Fibroblast of lung (primary cell): ENCODE measurements around the gene ERGIC3. TPM values are rescaled to one million over a fixed set of nuclear protein-coding genes. Genes with fewer than 3 reads are reported as not detected.

ENCODE experiments used
- DNase-seq, 2 donors: peaks; one replicate each; pipeline versions ENCODE4 v3.0.0 to v3.0.0-alpha.2; 2010; ENCODE audit warnings: low read depth in 2 of 2
- H2AFZ ChIP-seq: 2 replicates; pipeline ENCODE4 v1.5.1; 2012; ENCODE audit warnings: low read length, control low read depth, inconsistent platforms
- H3K27ac ChIP-seq: 2 replicates; pipeline ENCODE4 v1.5.1; 2011; ENCODE audit warnings: low read length, control low read depth; ENCODE audit not compliant: insufficient read depth
- H3K27me3 ChIP-seq: 2 replicates; pipeline ENCODE4 v1.5.1; 2011; ENCODE audit warnings: mild to moderate bottlenecking, low read length; ENCODE audit not compliant: control insufficient read depth, insufficient read depth
- H3K36me3 ChIP-seq: 2 replicates; pipeline ENCODE4 v1.5.1; 2011; ENCODE audit warnings: low read length; ENCODE audit not compliant: control insufficient read depth, insufficient read depth
- H3K4me1 ChIP-seq: 2 replicates; pipeline ENCODE4 v1.5.1; 2011; ENCODE audit warnings: low read length; ENCODE audit not compliant: control insufficient read depth, insufficient read depth; ENCODE audit errors: extremely low read depth
- H3K4me2 ChIP-seq: 2 replicates; pipeline ENCODE4 v1.5.1; 2011; ENCODE audit warnings: low read length, control low read depth; ENCODE audit not compliant: insufficient read depth; ENCODE audit errors: extremely low read depth
- H3K4me3 ChIP-seq, 4 experiments: fragments of 200-600 bp in 1 of 4; sonication (generic) in 1 of 4; replicated peaks in 1 of 4; 2 replicates each; pipeline ENCODE4 v1.5.1; 2011 to 2016; ENCODE audit warnings: low read length in 4 of 4, low read depth in 3 of 4, mild to moderate bottlenecking in 3 of 4, control low read depth in 2 of 4, inconsistent platforms in 1 of 4, mixed read lengths in 1 of 4; ENCODE audit not compliant: insufficient read depth in 1 of 4; ENCODE audit errors: control extremely low read depth in 1 of 4
- H3K79me2 ChIP-seq: 2 replicates; pipeline ENCODE4 v1.5.1; 2012; ENCODE audit warnings: mild to moderate bottlenecking, low read length, inconsistent platforms; ENCODE audit not compliant: control insufficient read depth, insufficient read depth
- H3K9ac ChIP-seq: 2 replicates; pipeline ENCODE4 v1.5.1; 2011; ENCODE audit warnings: mild to moderate bottlenecking, low read length, control low read depth; ENCODE audit not compliant: insufficient read depth
- H3K9me3 ChIP-seq: 2 replicates; pipeline ENCODE4 v1.5.1; 2012; ENCODE audit warnings: low read depth, low read length; ENCODE audit not compliant: control insufficient read depth, insufficient read depth
- H4K20me1 ChIP-seq: 2 replicates; pipeline ENCODE4 v1.5.1; 2011; ENCODE audit warnings: low read length; ENCODE audit not compliant: control insufficient read depth, insufficient read depth; ENCODE audit errors: extremely low read depth
- CTCF ChIP-seq, 2 donors: IDR thresholded peaks in 1 of 2; conservative IDR thresholded peaks in 1 of 2; 1 replicate in 1 of 2; 2 replicates in 1 of 2; pipeline ENCODE4 v1.5.1; 2011 to 2012; ENCODE audit warnings: low read length in 2 of 2, control low read depth in 1 of 2, inconsistent platforms in 1 of 2, low read depth in 1 of 2, mild to moderate bottlenecking in 1 of 2
- EZH2 ChIP-seq: IDR thresholded peaks from 2 replicates; pipeline ENCODE4 v1.5.1; 2012; ENCODE audit warnings: low read length, control low read depth, mild to moderate bottlenecking; ENCODE audit errors: missing control alignments
- polyA plus RNA-seq, 2 donors: library from polyadenylated mRNA; depleted of rRNA in 1 of 2; stranded (reverse) in 1 of 2; unstranded in 1 of 2; fragments of >200 nt; gene quantifications; 2 replicates each; pipeline ENCODE4 v1.2.1, GENCODE V29; 2011 to 2012; ENCODE audit warnings: missing spikeins in 1 of 2
- total RNA-seq: library from RNA; depleted of rRNA; stranded (reverse); fragments of >200 nt; gene quantifications from 2 replicates; pipeline ENCODE4 v1.2.1, GENCODE V29; 2014

The ERGIC3 gene
- total and polyA plus RNA-seq, 2 donors (not counting 1 experiment from before 2014, with no cell fraction given) = 335 to 355 TPM

DNA sequence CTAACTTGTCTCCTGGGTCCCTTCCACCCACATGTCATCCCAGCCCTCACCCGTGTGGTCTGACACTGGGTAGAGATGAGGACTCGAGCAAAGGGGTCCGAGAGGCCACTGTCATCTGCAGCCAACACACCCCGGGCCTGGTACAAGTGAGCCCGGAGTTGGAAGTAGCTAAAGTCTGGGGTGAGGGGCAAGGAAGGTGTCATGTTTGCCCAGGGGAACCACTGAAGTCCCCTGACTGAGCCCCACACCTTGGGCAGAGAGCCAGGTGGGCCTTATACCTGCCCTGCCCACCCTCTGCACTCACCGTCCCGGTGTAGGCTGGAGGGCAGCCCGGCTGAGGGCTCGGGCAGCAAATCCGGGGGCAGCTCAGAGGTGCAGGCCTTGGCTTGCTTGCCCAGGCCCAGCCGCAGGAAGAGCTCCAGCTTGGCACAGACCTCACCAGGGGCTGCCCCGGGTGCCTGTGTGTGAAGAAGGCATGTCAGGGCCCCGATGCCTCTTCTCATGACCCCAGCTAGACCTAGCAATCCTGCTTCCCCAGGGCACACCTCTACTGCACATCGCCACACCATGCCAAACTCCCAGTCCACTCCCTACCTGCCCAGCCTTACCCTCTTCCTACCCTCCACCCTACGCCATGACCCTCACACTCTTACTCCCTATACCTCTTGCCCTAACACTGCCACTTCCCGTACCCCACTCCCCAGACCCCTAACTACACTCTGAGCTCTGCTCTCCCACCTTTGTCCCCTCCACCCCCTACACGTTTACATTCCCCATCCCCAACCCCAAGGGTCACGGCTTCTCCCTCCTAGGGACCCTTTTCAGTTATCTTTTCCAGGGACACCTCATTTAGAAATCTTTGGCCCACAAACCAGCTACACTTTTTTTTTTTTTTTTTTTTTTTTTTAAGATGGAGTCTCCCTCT, 42.0 kb downstream of the ERGIC3 start:
- Histone ChIP-seq H3K36me3 (no peaks in the 10 kb centered on the region), H3K9ac (no peak overlapping the region), H3K4me1 (no peaks in the 10 kb centered on the region), H2AFZ (no peak overlapping the region), H3K4me2 (no peak overlapping the region), H3K27me3 (peaks cover 2% of the 10 kb centered on the region), H4K20me1 (no peaks in the 10 kb centered on the region), H3K27ac (no peak overlapping the region), H3K4me3 (no peak overlapping the region), H3K79me2 (no peaks in the 10 kb centered on the region), H3K9me3 (no peaks in the 10 kb centered on the region)
- TF ChIP-seq CTCF (conservative IDR thresholded peaks at IDR 0.05 in 1 of 2, IDR thresholded peaks at IDR 0.05 in 1 of 2; ENCODE audit: low read depth in 1 of 2, low read length in 2 of 2) = no peak
- TF ChIP-seq EZH2 = no peak
- DNase-seq = no peak

- no peak overlapping the region for H2AFZ ChIP-seq
- no peak overlapping the region for H3K9ac ChIP-seq
- no peaks in the 10 kb centered on the region for H3K36me3 ChIP-seq
- no peaks in the 10 kb centered on the region for H3K79me2 ChIP-seq
- H3K9me3 ChIP-seq = no peaks in the 10 kb centered on the region
- H3K27ac ChIP-seq = no peak overlapping the region
- H3K27me3 ChIP-seq = no peaks in the 10 kb centered on the region
- H3K4me3 ChIP-seq = no peak overlapping the region
- H4K20me1 ChIP-seq = no peaks in the 10 kb centered on the region
- H3K4me1 ChIP-seq = no peaks in the 10 kb centered on the region
- DNase-seq = no peak
- TF ChIP-seq EZH2 (no peak), CTCF (conservative IDR thresholded peaks at IDR 0.05 in 1 of 2, IDR thresholded peaks at IDR 0.05 in 1 of 2; ENCODE audit: low read depth in 1 of 2, low read length in 2 of 2) (no peak)
- no peak overlapping the region for H3K4me2 ChIP-seq
Observed at GRCh38 chr20:35586751-35587425, 45.0 kb downstream of the ERGIC3 start.

GRCh38 chr20:35587436-35587835, 45.6 kb downstream of the ERGIC3 start:
- H3K27ac ChIP-seq = no peak overlapping the region
- no peak overlapping the region for H3K4me3 ChIP-seq
- H3K27me3 ChIP-seq = no peaks in the 10 kb centered on the region
- no peaks in the 10 kb centered on the region for H3K36me3 ChIP-seq
- H2AFZ ChIP-seq = no peak overlapping the region
- H4K20me1 ChIP-seq = no peaks in the 10 kb centered on the region
- peak in 1 of 2 donors; percentile 30 for DNase-seq
- H3K4me2 ChIP-seq = no peak overlapping the region
- H3K79me2 ChIP-seq = no peaks in the 10 kb centered on the region
- no peaks in the 10 kb centered on the region for H3K9me3 ChIP-seq
- no peak overlapping the region for H3K9ac ChIP-seq
- H3K4me1 ChIP-seq = no peaks in the 10 kb centered on the region
- TF ChIP-seq CTCF (conservative IDR thresholded peaks at IDR 0.05 in 1 of 2, IDR thresholded peaks at IDR 0.05 in 1 of 2; ENCODE audit: low read depth in 1 of 2, low read length in 2 of 2) (no peak), EZH2 (no peak)
